ENCODE results near the gene USP12. TPM values are rescaled to one million over a fixed set of nuclear protein-coding genes. Genes with fewer than 3 reads are reported as not detected.

The USP12 gene
- total RNA-seq, 1 experiment from 2014 or later: 26.1 TPM

DNA sequence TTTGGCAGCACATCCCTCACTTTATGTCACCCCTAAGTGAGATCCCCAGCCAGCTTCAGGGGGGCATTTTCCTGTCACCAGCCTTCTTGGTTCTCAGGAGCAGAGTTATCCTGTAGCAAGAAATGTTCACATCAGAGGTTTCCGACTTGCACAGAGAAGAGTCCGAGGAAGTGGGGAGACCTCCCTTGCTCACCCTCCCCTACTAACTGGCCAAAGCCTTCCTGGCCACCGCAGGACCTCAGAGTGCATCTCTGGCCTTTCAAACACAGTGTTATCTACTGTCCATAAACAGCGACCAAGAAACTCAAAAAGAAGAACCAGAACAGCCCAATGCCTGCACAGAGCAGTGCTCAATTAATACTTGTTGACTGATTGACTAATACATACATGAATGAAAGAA, 134.4 kb downstream of the USP12 start (continued):
- TF ChIP-seq, protein P1, sequence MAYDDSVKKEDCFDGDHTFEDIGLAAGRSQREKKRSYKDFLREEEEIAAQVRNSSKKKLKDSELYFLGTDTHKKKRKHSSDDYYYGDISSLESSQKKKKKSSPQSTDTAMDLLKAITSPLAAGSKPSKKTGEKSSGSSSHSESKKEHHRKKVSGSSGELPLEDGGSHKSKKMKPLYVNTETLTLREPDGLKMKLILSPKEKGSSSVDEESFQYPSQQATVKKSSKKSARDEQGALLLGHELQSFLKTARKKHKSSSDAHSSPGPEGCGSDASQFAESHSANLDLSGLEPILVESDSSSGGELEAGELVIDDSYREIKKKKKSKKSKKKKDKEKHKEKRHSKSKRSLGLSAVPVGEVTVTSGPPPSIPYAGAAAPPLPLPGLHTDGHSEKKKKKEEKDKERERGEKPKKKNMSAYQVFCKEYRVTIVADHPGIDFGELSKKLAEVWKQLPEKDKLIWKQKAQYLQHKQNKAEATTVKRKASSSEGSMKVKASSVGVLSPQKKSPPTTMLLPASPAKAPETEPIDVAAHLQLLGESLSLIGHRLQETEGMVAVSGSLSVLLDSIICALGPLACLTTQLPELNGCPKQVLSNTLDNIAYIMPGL (CRISPR knock-in tag; IDR thresholded peaks at IDR 0.05): no peak
- no peak for TF ChIP-seq ESRRA (CRISPR knock-in tag; IDR thresholded peaks at IDR 0.05; ENCODE audit: borderline replicate concordance)
- TF ChIP-seq, protein P2, sequence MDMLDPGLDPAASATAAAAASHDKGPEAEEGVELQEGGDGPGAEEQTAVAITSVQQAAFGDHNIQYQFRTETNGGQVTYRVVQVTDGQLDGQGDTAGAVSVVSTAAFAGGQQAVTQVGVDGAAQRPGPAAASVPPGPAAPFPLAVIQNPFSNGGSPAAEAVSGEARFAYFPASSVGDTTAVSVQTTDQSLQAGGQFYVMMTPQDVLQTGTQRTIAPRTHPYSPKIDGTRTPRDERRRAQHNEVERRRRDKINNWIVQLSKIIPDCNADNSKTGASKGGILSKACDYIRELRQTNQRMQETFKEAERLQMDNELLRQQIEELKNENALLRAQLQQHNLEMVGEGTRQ (CRISPR knock-in tag; IDR thresholded peaks at IDR 0.05): no peak
- no peak for TF ChIP-seq FOXJ3 (CRISPR knock-in tag; IDR thresholded peaks at IDR 0.05; ENCODE audit: borderline replicate concordance)
- TF ChIP-seq GTF2I (CRISPR knock-in tag; conservative IDR thresholded peaks at IDR 0.05): no peak

DNA sequence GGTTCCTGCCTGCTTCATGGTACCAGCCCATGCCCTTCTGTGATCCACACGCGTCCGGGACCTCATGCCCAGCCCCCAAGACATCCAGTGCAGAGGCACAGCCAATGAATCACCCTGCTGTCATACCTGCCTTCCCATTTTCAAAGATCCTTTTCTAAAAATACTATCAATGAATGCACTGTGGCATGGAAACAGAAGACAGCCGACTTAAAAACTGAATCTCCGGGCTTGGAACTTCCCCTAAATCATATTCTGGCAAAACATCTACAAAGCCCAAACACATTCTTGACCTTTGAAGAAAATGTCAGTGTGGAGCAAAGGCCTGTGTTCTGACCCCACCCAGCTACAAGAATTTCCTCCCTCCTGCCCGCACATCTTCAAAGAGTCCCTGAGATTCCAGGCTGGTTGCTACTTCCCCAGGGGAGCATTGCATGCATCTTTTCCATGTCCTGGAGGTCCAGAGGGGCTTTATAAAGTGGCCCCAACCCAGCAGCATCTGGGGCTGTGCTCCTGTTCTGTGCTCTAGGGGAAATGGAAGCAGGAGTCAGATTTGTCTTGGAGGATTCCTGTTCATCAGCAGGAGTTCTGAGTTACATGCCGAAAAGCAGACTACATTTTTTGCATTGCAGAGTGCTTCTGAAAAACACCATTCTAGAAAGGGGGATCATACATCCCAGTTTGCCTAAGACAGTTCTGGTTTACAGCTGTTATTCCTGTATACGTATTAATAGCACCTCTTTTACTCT, 135.2 kb downstream of the USP12 start:
- ATAC-seq (no peak), DNase-seq (ENCODE audit: low spot score) (no peak)
- no peaks in the 10 kb centered on the region for H3K36me3 Mint-ChIP-seq
- peaks cover 6% of the 10 kb centered on the region for H3K27me3 Mint-ChIP-seq (ENCODE audit: low read depth)
- no peak overlapping the region for H3K4me3 Mint-ChIP-seq
- POLR2A ChIA-PET: no interaction called here
- no peak overlapping the region for H3K27ac Mint-ChIP-seq
- peaks cover 2% of the 10 kb centered on the region for H3K9me3 Mint-ChIP-seq
- CTCF ChIA-PET: interaction anchor here (0.6 to 2.6 kb wide), 5 partner anchors 19 to 326 kb away, joined by 3 to 12 read pairs (median 4); no protein-coding TSS in a partner anchor
- TF ChIP-seq CREB1 (CRISPR knock-in tag; IDR thresholded peaks at IDR 0.05) (no peak), HMGA2 (CRISPR knock-in tag; IDR thresholded peaks at IDR 0.05) (no peak), SP1 (CRISPR knock-in tag; conservative IDR thresholded peaks at IDR 0.05) (no peak), ZNF138 (CRISPR knock-in tag; conservative IDR thresholded peaks at IDR 0.05) (no peak), OVOL2 (CRISPR knock-in tag; IDR thresholded peaks at IDR 0.05; ENCODE audit: borderline replicate concordance) (no peak), FOXJ3 (CRISPR knock-in tag; IDR thresholded peaks at IDR 0.05; ENCODE audit: borderline replicate concordance) (no peak), FOXK1 (CRISPR knock-in tag; IDR thresholded peaks at IDR 0.05) (no peak), TEAD4 (CRISPR knock-in tag; IDR thresholded peaks at IDR 0.05) (no peak), ZNF219 (CRISPR knock-in tag; IDR thresholded peaks at IDR 0.05; ENCODE audit: borderline replicate concordance) (no peak), ZNF423 (CRISPR knock-in tag; IDR thresholded peaks at IDR 0.05) (no peak)
- TF ChIP-seq, protein P3, sequence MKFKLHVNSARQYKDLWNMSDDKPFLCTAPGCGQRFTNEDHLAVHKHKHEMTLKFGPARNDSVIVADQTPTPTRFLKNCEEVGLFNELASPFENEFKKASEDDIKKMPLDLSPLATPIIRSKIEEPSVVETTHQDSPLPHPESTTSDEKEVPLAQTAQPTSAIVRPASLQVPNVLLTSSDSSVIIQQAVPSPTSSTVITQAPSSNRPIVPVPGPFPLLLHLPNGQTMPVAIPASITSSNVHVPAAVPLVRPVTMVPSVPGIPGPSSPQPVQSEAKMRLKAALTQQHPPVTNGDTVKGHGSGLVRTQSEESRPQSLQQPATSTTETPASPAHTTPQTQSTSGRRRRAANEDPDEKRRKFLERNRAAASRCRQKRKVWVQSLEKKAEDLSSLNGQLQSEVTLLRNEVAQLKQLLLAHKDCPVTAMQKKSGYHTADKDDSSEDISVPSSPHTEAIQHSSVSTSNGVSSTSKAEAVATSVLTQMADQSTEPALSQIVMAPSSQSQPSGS (CRISPR knock-in tag; IDR thresholded peaks at IDR 0.05; ENCODE audit: borderline replicate concordance, low read depth): no peak
- TF ChIP-seq, protein P4, sequence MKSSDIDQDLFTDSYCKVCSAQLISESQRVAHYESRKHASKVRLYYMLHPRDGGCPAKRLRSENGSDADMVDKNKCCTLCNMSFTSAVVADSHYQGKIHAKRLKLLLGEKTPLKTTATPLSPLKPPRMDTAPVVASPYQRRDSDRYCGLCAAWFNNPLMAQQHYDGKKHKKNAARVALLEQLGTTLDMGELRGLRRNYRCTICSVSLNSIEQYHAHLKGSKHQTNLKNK (CRISPR knock-in tag; IDR thresholded peaks at IDR 0.05): no peak
- TF ChIP-seq, protein P5, sequence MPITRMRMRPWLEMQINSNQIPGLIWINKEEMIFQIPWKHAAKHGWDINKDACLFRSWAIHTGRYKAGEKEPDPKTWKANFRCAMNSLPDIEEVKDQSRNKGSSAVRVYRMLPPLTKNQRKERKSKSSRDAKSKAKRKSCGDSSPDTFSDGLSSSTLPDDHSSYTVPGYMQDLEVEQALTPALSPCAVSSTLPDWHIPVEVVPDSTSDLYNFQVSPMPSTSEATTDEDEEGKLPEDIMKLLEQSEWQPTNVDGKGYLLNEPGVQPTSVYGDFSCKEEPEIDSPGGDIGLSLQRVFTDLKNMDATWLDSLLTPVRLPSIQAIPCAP (CRISPR knock-in tag; IDR thresholded peaks at IDR 0.05): no peak
- TF ChIP-seq, protein P6, sequence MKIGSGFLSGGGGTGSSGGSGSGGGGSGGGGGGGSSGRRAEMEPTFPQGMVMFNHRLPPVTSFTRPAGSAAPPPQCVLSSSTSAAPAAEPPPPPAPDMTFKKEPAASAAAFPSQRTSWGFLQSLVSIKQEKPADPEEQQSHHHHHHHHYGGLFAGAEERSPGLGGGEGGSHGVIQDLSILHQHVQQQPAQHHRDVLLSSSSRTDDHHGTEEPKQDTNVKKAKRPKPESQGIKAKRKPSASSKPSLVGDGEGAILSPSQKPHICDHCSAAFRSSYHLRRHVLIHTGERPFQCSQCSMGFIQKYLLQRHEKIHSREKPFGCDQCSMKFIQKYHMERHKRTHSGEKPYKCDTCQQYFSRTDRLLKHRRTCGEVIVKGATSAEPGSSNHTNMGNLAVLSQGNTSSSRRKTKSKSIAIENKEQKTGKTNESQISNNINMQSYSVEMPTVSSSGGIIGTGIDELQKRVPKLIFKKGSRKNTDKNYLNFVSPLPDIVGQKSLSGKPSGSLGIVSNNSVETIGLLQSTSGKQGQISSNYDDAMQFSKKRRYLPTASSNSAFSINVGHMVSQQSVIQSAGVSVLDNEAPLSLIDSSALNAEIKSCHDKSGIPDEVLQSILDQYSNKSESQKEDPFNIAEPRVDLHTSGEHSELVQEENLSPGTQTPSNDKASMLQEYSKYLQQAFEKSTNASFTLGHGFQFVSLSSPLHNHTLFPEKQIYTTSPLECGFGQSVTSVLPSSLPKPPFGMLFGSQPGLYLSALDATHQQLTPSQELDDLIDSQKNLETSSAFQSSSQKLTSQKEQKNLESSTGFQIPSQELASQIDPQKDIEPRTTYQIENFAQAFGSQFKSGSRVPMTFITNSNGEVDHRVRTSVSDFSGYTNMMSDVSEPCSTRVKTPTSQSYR (CRISPR knock-in tag; IDR thresholded peaks at IDR 0.05): no peak
- TF ChIP-seq, protein P7, sequence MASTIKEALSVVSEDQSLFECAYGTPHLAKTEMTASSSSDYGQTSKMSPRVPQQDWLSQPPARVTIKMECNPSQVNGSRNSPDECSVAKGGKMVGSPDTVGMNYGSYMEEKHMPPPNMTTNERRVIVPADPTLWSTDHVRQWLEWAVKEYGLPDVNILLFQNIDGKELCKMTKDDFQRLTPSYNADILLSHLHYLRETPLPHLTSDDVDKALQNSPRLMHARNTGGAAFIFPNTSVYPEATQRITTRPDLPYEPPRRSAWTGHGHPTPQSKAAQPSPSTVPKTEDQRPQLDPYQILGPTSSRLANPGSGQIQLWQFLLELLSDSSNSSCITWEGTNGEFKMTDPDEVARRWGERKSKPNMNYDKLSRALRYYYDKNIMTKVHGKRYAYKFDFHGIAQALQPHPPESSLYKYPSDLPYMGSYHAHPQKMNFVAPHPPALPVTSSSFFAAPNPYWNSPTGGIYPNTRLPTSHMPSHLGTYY (CRISPR knock-in tag; IDR thresholded peaks at IDR 0.05): no peak
- peaks cover 44% of the 10 kb centered on the region for H3K4me1 Mint-ChIP-seq
